ENCODE results near the gene IL11. TPM values are rescaled to one million over a fixed set of nuclear protein-coding genes. Genes with fewer than 3 reads are reported as not detected.

Gene IL11
- total RNA-seq, 1 donor from 2014 or later, result not detected

DNA sequence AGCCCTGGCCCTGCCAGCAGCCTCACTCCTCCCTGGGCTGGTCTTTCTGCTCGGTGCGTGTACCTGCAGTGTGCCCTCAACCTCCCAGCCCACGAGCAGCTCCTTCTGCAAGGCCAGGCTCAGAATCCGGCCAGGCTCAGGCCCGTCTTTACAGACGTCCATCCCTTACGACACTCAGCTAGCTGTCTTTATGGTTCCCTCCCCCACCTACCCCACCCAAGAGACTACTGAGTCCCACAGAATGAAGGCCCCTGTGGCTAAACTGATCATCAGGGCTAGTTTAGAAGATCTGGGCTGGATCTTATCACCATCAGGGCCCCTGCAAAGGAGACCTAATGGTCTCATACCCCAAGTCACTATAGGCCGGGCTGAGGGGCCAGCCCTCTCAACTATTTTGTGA, 55.9 kb downstream of the IL11 start:
- H3K27me3 ChIP-seq (ENCODE audit: control insufficient read depth in 3 of 3, insufficient read depth in 3 of 3, low read length in 3 of 3), result no peaks in the 10 kb centered on the region
- H3K9me3 ChIP-seq (ENCODE audit: control insufficient read depth in 3 of 3, low read length in 3 of 3), result no peaks in the 10 kb centered on the region
- no peak overlapping the region for H3K27ac ChIP-seq (ENCODE audit: low read depth, low read length)
- H3K4me3 ChIP-seq (ENCODE audit: low read length in 3 of 3), result no peak overlapping the region
- H3K9ac ChIP-seq (ENCODE audit: low read depth in 1 of 3, low read length in 3 of 3), result no peak overlapping the region
- H3K4me1 ChIP-seq (ENCODE audit: control insufficient read depth in 3 of 3, insufficient read depth in 3 of 3, low read length in 3 of 3), result no peaks in the 10 kb centered on the region
- H3K36me3 ChIP-seq (ENCODE audit: control insufficient read depth in 3 of 3, insufficient read depth in 3 of 3, low read length in 3 of 3), result no peaks in the 10 kb centered on the region

Other genes starting within 250 kb of the IL11 start
- 540 TPM for gene TNNT1, start 221.3 kb downstream of the IL11 start, total RNA-seq
- 4.7 TPM for gene TNNI3, start 212.7 kb downstream of the IL11 start, total RNA-seq
- not detected for gene DNAAF3, start 203.8 kb downstream of the IL11 start, total RNA-seq
- not detected for gene SYT5, start 190.2 kb downstream of the IL11 start, total RNA-seq
- under 0.01 TPM for gene PTPRH, start 161.0 kb downstream of the IL11 start, total RNA-seq
- 0.52 TPM for gene TMEM86B, start 141.7 kb downstream of the IL11 start, total RNA-seq
- 11.0 TPM for gene PPP6R1, start 111.4 kb downstream of the IL11 start, total RNA-seq
- gene HSPBP1, start 90.4 kb downstream of the IL11 start, total RNA-seq, result 10.4 TPM
- 0.52 TPM for gene BRSK1, start 86.5 kb downstream of the IL11 start, total RNA-seq
- 0.52 TPM for gene TMEM150B, start 45.1 kb downstream of the IL11 start, total RNA-seq
- gene KMT5C, start 30.6 kb downstream of the IL11 start, total RNA-seq, result 8.9 TPM
- not detected for gene COX6B2, start 15.7 kb downstream of the IL11 start, total RNA-seq
- gene GARIN5B, start 7.2 kb downstream of the IL11 start, total RNA-seq, result not detected
- not detected for gene TMEM190, start 6.4 kb upstream of the IL11 start, total RNA-seq
- not detected for gene TMEM238, start 13.8 kb upstream of the IL11 start, total RNA-seq
- 229 TPM for gene RPL28, start 15.5 kb upstream of the IL11 start, total RNA-seq
- 11.0 TPM for gene UBE2S, start 37.3 kb upstream of the IL11 start, total RNA-seq
- not detected for gene SHISA7, start 72.8 kb upstream of the IL11 start, total RNA-seq
- 25.1 TPM for gene ISOC2, start 91.2 kb upstream of the IL11 start, total RNA-seq
- not detected for gene C19orf85, start 94.3 kb upstream of the IL11 start, total RNA-seq
- 0.52 TPM for gene ZNF628, start 106.2 kb upstream of the IL11 start, total RNA-seq
- 8.4 TPM for gene NAT14, start 114.7 kb upstream of the IL11 start, total RNA-seq
- 17.7 TPM for gene SSC5D, start 118.0 kb upstream of the IL11 start, total RNA-seq
- 1.0 TPM for gene SBK2, start 166.7 kb upstream of the IL11 start, total RNA-seq
- not detected for gene SBK3, start 175.1 kb upstream of the IL11 start, total RNA-seq
- gene ZNF579, start 210.4 kb upstream of the IL11 start, total RNA-seq, result 1.6 TPM
- gene FIZ1, start 229.1 kb upstream of the IL11 start, total RNA-seq, result under 0.01 TPM
- gene ZNF524, start 229.8 kb upstream of the IL11 start, total RNA-seq, result 4.7 TPM
- 1.0 TPM for gene ZNF865, start 235.2 kb upstream of the IL11 start, total RNA-seq